ENCODE measurements around the gene AGBL1.

- TF ChIP-seq CTCF (conservative IDR thresholded peaks at IDR 0.05) (no peak), EZH2 (IDR thresholded peaks at IDR 0.05; ENCODE audit: low read depth) (no peak)
Observed at GRCh38 chr15:86830304-86830703, 750.6 kb downstream of the AGBL1 start.

Measured in PC-9 (cell line).